GM21528 (cell line): ENCODE results near the gene TBP.
A peak's percentile ranks its signal among the peaks of the same experiment; 100 is the strongest.
"Not testable (repeated sequence)": the region's sequence is repeated elsewhere in the genome, so short reads cannot be mapped to it uniquely, and the experiment has no call there.

ENCODE experiments used
- ATAC-seq: cut with Tn5 transposase; IDR thresholded peaks from one replicate; pipeline ENCODE4 v1.9.1; 2021; ENCODE audit warnings: mild to moderate bottlenecking, moderate library complexity; ENCODE audit not compliant: unreplicated experiment, low FRiP score

The TBP gene

GRCh38 chr6:170597278-170597677, 43.1 kb downstream of the TBP start:
- ATAC-seq, result no peak

GRCh38 chr6:170605574-170606259, 51.5 kb downstream of the TBP start:
- ATAC-seq, result no peak

- ATAC-seq, result not testable (repeated sequence)
Observed at GRCh38 chr6:170609225-170609624, 55.1 kb downstream of the TBP start.

GRCh38 chr6:170612256-170612804, 58.2 kb downstream of the TBP start:
- peak; percentile 83 for ATAC-seq

GRCh38 chr6:170616020-170616554, 61.9 kb downstream of the TBP start:
- ATAC-seq, result not testable (repeated sequence)
